HG03439 (cell line): ENCODE results near the gene BCDIN3D.

Experiments used
- ATAC-seq: cut with Tn5 transposase; IDR thresholded peaks from one replicate; pipeline ENCODE4 v1.9.1; 2021; ENCODE audit warnings: mild to moderate bottlenecking, moderate library complexity; ENCODE audit not compliant: unreplicated experiment

Gene BCDIN3D

DNA sequence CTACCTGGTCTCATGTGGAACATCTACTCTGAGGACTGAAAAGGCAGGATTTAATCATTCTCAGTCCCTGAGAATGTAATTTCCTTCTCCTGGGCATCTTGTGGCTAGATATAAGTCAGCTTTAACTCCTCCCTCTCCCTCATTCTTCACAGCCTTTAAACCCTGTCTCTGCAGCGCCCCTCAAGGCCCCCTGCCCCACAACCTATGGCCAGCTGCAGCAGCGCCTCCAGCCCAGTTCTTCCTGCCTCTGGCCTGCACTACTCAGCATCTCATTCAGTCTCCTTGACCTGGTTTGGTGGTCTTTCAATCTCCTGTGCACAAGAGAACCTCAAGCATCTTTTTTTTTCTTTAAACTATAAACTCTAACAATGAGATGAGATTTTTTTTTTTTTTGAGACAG is 44.0 kb downstream of the BCDIN3D start:
- ATAC-seq, result no peak

- ATAC-seq, result no peak
These were observed 44.7 kb downstream of the BCDIN3D start for GRCh38 chr12:49798248-49798647.

DNA sequence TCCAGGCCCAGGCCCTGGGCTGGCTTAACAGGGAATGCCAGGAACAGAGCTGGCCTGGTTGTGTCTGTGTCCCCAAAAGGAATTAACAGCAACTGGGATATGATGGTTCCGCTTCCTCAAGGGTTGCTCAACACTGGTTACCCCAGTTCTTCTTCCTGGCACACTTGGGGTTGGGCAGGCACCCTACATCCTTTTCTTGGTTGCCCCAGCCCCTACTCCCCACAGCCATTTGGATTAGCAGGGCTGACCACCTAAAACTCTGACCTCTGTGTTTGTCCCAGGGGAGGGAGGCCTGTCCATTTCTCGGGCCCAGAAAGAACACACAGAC is 45.5 kb downstream of the BCDIN3D start:
- ATAC-seq, result no peak

- ATAC-seq, result no peak
These were observed 46.1 kb downstream of the BCDIN3D start for GRCh38 chr12:49796606-49797448.

DNA sequence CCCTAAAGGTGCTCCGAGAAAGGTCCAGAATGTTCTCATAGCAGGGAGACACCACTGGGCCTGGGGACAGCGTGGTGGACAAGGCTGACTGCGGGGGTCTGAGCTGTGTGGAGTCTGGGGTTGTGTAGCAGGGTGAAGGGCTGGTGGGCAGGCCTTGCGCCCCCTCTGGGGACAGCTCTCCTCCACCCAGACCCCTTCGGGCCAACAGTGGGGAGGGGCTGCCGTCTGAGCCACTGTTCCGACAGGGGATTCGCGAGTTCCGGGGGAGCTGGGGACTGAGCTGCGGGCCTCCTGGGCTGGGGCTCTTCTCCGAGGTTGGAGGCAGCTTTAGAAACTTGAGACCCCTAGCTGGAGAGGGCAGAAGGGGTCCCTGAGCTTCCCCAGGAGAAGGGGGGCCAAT is 46.8 kb downstream of the BCDIN3D start:
- ATAC-seq, result no peak

GRCh38 chr12:49795654-49796105 is 47.2 kb downstream of the BCDIN3D start:
- no peak for ATAC-seq

DNA sequence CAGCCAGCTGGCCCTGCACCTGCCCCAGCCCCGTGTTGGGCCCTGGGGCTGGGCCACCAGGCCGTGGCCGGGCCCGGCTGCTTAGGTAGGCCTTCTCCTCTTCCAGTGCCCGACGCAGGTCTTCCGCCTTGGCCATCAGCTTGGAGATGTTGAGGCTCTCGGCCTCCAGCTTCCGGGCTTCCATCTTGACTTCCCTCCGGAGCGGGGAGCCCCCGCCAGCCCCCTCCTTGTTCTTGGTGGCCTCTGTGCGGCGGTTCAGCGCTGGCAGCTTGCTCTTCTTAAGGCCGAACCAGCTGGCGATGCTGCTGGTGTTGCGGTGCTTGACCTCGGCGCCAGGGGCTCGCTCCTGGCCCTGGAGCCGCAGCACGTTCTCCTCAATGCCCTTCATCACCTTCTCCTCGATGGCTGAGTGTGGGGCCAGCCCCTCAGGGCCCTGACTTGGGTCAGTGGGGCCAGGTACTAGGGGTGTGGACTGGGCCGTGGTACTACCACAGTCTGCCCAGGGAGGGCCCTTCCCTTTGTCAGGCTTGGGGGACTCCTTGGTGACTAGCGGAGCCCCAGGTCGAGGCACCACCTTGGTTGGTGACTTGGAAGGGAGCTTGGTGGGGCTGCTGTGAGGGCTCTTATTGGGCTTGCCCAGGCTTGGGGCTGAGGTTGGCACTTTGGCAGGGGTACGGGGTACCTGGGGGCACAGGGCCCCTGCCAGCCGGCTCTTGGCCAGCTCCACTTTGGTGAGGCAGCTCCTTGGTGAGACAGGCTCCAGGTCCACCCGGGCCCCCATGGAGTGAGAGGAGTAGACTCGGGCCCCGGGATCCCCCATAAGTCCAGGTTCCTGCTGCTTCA is 47.9 kb downstream of the BCDIN3D start:
- ATAC-seq, result no peak

GRCh38 chr12:49794021-49794420 is 48.9 kb downstream of the BCDIN3D start:
- no peak for ATAC-seq

DNA sequence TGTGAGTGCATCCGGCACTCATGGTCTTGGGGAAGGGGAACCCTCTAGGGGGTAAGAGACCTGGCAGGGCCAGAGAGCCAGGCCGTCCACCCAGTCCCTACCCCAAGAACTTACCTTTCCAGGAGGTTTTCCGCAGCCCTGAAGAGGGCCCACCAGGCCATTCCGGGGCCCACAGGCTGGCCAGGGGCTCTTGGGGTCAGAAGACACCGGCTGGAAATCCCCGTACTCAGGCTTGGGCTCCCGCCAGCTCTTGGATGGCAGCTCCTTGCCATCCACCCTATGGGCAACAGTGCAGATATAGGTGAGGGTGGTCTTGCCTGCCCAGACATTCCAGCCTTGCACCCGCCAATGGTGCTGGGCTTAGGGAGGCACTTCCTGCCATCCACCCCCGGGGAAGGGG is 49.3 kb downstream of the BCDIN3D start:
- ATAC-seq, result no peak

GRCh38 chr12:49792976-49793580 is 49.8 kb downstream of the BCDIN3D start:
- no peak for ATAC-seq

GRCh38 chr12:49792181-49792970 is 50.5 kb downstream of the BCDIN3D start:
- ATAC-seq, result no peak

DNA sequence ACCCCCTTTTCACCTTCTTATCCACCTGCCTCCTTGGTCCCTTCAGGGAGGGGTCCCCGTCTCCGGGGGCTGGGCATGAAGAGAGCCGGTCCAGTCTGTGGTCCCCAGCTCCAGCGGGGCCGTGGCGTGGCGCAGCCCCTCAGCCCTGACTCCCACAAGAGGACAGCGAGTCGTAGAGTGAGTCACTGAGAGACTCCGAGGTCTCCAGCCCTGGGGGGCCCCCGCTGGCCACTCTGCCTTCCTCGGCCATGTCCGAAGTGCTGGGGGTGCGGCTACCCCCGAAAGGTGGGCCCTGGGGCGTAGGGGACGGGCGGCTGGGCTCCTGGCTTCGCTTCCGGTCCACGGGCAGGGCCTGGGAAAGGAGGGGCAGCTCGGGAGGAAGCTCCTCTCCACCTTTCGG is 51.2 kb downstream of the BCDIN3D start:
- ATAC-seq, result no peak

DNA sequence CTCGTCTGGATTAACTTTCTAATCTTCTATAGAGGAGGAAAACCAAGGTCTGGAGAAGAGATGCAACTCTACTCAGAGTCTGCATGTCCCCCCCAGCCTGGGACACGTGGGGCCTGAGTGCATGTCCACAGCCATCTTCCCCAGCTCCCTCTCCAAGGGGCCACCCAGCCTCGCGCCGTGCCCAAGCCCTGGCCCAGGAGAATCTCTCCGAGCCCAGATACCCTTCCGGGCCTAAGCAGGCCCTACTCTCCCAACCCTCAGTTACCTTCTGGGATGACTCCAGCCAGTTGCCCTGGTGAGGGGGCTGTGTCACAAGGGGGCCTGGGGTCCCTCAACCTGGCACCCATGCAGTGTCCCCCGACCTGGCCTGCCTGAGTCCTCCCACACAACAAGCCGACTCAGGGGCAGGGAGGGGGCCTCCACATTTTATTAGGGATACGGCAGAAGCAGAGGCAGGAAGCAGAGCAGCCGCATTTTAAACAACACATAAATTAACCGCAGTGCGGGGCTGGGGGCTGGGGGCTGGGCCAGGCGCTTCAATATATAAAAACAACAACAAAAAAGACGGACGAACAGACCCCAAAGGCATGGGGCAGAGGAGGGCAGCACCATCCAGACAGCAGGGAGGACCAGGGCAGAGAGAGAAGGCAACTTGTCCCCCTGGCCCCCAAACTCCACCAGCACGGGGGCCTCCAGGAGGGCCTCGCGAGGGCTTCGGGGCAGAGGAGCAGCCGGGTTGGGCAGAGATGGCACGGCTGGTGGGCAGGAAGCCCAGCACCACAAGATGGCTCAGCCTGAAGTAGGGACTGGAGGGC is 52.0 kb downstream of the BCDIN3D start:
- no peak for ATAC-seq

- no peak for ATAC-seq
These were observed 52.9 kb downstream of the BCDIN3D start for GRCh38 chr12:49789992-49790391.

DNA sequence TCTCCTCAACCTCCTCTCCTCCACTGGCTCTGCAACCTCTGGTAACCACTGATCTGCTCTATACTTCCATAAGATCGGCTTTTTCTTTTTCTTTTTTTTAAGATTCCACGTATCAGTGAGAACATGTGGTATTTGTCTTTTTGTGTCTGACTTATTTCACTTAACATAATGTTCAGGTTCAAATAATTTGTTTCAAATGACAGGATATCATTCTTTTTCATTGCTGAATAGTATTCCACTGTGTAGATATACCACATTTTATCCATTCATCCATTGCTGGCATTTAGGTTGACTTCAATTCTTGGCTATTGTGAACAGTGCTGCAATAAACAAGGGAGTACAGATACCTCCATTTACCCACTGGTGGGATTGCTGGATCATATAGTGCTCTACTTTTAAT is 55.2 kb downstream of the BCDIN3D start:
- ATAC-seq, result no peak
